Measurements from ENCODE around the gene ST6GALNAC3.
"Not testable (repeated sequence)": the region's sequence is repeated elsewhere in the genome, so short reads cannot be mapped to it uniquely, and the experiment has no call there.

Gene ST6GALNAC3
- 1.5 reads per million for total RNA-seq

- peak; percentile 63 for DNase-seq
These were observed at the start of gene ST6GALNAC3 for GRCh38 chr1:76074321-76075187. Gene ST6GALNAC3, plus strand, starts transcription at chr1:76074746.

- DNase-seq = no peak
These were observed 47.2 kb upstream of the ST6GALNAC3 start for GRCh38 chr1:76027341-76027740.

GRCh38 chr1:76029331-76029730 lies 45.2 kb upstream of the ST6GALNAC3 start:
- no peak for DNase-seq

GRCh38 chr1:76031496-76031895 lies 43.0 kb upstream of the ST6GALNAC3 start:
- DNase-seq = no peak

- no peak for DNase-seq
These were observed 40.6 kb upstream of the ST6GALNAC3 start for GRCh38 chr1:76033800-76034475.

- no peak for DNase-seq
These were observed 39.5 kb upstream of the ST6GALNAC3 start for GRCh38 chr1:76035053-76035452.

GRCh38 chr1:76037324-76037723 lies 37.2 kb upstream of the ST6GALNAC3 start:
- no peak for DNase-seq

- no peak for DNase-seq
These were observed 36.1 kb upstream of the ST6GALNAC3 start for GRCh38 chr1:76038287-76039004.

- DNase-seq = no peak
These were observed 28.4 kb upstream of the ST6GALNAC3 start for GRCh38 chr1:76046149-76046548.

GRCh38 chr1:76048219-76048618 lies 26.3 kb upstream of the ST6GALNAC3 start:
- no peak for DNase-seq

GRCh38 chr1:76048926-76049325 lies 25.6 kb upstream of the ST6GALNAC3 start:
- DNase-seq = no peak

GRCh38 chr1:76049498-76049897 lies 25.0 kb upstream of the ST6GALNAC3 start:
- DNase-seq = no peak

- DNase-seq = not testable (repeated sequence)
These were observed 24.5 kb upstream of the ST6GALNAC3 start for GRCh38 chr1:76050073-76050472.

- DNase-seq = no peak
These were observed 21.5 kb upstream of the ST6GALNAC3 start for GRCh38 chr1:76053021-76053420.

GRCh38 chr1:76054359-76054758 lies 20.2 kb upstream of the ST6GALNAC3 start:
- no peak for DNase-seq

GRCh38 chr1:76055987-76056386 lies 18.6 kb upstream of the ST6GALNAC3 start:
- no peak for DNase-seq

- no peak for DNase-seq
These were observed 15.1 kb upstream of the ST6GALNAC3 start for GRCh38 chr1:76059451-76059850.

GRCh38 chr1:76065270-76065669 lies 9.3 kb upstream of the ST6GALNAC3 start:
- no peak for DNase-seq

- DNase-seq = no peak
These were observed 8.2 kb upstream of the ST6GALNAC3 start for GRCh38 chr1:76066394-76066793.

GRCh38 chr1:76068542-76068941 lies 6.0 kb upstream of the ST6GALNAC3 start:
- DNase-seq = no peak

- no peak for DNase-seq
These were observed 5.5 kb upstream of the ST6GALNAC3 start for GRCh38 chr1:76068953-76069561.

GRCh38 chr1:76070538-76070937 lies 4.0 kb upstream of the ST6GALNAC3 start:
- DNase-seq = no peak

- no peak for DNase-seq
These were observed 1.1 kb upstream of the ST6GALNAC3 start for GRCh38 chr1:76073481-76073880.

All from effector CD4-positive, alpha-beta T cell (primary cell).